ENCODE measurements around the gene MYCBP2. TPM values are rescaled to one million over a fixed set of nuclear protein-coding genes. Genes with fewer than 3 reads are reported as not detected.

MYCBP2 gene
- total and polyA plus RNA-seq, 4 donors, result 12.1 to 86.4 (median 30.0) TPM

- TF ChIP-seq, protein P1, sequence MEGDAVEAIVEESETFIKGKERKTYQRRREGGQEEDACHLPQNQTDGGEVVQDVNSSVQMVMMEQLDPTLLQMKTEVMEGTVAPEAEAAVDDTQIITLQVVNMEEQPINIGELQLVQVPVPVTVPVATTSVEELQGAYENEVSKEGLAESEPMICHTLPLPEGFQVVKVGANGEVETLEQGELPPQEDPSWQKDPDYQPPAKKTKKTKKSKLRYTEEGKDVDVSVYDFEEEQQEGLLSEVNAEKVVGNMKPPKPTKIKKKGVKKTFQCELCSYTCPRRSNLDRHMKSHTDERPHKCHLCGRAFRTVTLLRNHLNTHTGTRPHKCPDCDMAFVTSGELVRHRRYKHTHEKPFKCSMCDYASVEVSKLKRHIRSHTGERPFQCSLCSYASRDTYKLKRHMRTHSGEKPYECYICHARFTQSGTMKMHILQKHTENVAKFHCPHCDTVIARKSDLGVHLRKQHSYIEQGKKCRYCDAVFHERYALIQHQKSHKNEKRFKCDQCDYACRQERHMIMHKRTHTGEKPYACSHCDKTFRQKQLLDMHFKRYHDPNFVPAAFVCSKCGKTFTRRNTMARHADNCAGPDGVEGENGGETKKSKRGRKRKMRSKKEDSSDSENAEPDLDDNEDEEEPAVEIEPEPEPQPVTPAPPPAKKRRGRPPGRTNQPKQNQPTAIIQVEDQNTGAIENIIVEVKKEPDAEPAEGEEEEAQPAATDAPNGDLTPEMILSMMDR (IDR thresholded peaks at IDR 0.05; ENCODE audit: low read depth, low read length, missing input control), result no peak
- TF ChIP-seq, protein P2, sequence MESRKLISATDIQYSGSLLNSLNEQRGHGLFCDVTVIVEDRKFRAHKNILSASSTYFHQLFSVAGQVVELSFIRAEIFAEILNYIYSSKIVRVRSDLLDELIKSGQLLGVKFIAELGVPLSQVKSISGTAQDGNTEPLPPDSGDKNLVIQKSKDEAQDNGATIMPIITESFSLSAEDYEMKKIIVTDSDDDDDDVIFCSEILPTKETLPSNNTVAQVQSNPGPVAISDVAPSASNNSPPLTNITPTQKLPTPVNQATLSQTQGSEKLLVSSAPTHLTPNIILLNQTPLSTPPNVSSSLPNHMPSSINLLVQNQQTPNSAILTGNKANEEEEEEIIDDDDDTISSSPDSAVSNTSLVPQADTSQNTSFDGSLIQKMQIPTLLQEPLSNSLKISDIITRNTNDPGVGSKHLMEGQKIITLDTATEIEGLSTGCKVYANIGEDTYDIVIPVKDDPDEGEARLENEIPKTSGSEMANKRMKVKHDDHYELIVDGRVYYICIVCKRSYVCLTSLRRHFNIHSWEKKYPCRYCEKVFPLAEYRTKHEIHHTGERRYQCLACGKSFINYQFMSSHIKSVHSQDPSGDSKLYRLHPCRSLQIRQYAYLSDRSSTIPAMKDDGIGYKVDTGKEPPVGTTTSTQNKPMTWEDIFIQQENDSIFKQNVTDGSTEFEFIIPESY (IDR thresholded peaks at IDR 0.05), result no peak
- no peak for TF ChIP-seq NR2F2 (IDR thresholded peaks at IDR 0.05)
- no peak for TF ChIP-seq ATF3 (IDR thresholded peaks at IDR 0.05)
- TF ChIP-seq FOXA2 (IDR thresholded peaks at IDR 0.05), result no peak
- no peak for TF ChIP-seq HNF4A (conservative IDR thresholded peaks at IDR 0.05)
Observed at GRCh38 chr13:77034881-77035280, 292.0 kb downstream of the MYCBP2 start (continued).

DNA sequence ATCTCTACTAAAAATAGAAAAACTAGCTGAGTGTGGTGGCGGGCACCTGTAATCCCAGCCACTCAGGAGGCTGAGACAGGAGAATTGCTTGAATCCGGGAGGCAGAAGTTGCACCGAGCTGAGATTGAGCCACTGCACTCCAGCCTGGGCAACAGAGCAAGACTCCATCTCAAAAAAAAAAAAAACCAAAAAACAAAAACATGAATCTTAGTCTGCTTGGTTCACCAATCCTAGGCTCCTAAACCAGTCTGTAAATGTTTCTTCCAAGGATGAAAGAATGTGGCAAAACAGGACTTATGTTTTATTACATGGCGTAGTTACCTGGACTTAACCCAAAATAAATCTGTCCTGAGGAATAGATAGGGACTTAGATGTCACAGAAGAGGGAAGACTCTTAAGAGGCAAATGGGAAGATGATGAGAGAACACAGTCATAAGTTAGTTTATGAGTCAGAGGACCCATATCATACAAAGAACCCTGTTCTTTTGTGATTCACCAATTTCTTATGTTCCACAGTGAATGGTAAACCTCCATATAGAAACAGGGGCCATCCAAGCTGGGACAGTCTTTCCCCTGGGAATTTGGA, 293.1 kb downstream of the MYCBP2 start:
- Histone ChIP-seq H3K36me3 (ENCODE audit: control insufficient read depth in 4 of 4, insufficient read depth in 3 of 4, low read depth in 1 of 4, low read length in 3 of 4) (peaks cover 0 to 2% (median 0%) of the 10 kb centered on the region in 4 donors), H3K27me3 (ENCODE audit: control insufficient read depth in 4 of 4, insufficient read depth in 4 of 4, low read length in 3 of 4) (no peaks in the 10 kb centered on the region), H3K9ac (ENCODE audit: low read depth in 1 of 2, low read length in 2 of 2) (no peak overlapping the region), H3K27ac (ENCODE audit: low read depth in 1 of 2, low read length in 2 of 2) (no peak overlapping the region), H3K4me3 (ENCODE audit: low read depth in 1 of 3, low read length in 3 of 3) (no peak overlapping the region), H3K9me3 (ENCODE audit: control insufficient read depth in 4 of 4, low read length in 3 of 4) (no peaks in the 10 kb centered on the region), H3K4me1 (ENCODE audit: control insufficient read depth in 4 of 4, insufficient read depth in 4 of 4, low read length in 3 of 4) (no peaks in the 10 kb centered on the region)
- no peak for DNase-seq (ENCODE audit: low spot score)
- 95% methylated on average over 4 of the region's 4 CpGs for WGBS
- TF ChIP-seq RAD21 (IDR thresholded peaks at IDR 0.05), result no peak
- TF ChIP-seq GABPA (IDR thresholded peaks at IDR 0.05 in 1 of 2, conservative IDR thresholded peaks at IDR 0.05 in 1 of 2), result no peak
- no peak for TF ChIP-seq FOXA2 (IDR thresholded peaks at IDR 0.05)
- no peak for TF ChIP-seq NR2F2 (IDR thresholded peaks at IDR 0.05)
- TF ChIP-seq, protein P3, sequence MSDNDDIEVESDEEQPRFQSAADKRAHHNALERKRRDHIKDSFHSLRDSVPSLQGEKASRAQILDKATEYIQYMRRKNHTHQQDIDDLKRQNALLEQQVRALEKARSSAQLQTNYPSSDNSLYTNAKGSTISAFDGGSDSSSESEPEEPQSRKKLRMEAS (IDR thresholded peaks at IDR 0.05), result no peak
- TF ChIP-seq SP1 (IDR thresholded peaks at IDR 0.05), result no peak
- TF ChIP-seq, protein P4, sequence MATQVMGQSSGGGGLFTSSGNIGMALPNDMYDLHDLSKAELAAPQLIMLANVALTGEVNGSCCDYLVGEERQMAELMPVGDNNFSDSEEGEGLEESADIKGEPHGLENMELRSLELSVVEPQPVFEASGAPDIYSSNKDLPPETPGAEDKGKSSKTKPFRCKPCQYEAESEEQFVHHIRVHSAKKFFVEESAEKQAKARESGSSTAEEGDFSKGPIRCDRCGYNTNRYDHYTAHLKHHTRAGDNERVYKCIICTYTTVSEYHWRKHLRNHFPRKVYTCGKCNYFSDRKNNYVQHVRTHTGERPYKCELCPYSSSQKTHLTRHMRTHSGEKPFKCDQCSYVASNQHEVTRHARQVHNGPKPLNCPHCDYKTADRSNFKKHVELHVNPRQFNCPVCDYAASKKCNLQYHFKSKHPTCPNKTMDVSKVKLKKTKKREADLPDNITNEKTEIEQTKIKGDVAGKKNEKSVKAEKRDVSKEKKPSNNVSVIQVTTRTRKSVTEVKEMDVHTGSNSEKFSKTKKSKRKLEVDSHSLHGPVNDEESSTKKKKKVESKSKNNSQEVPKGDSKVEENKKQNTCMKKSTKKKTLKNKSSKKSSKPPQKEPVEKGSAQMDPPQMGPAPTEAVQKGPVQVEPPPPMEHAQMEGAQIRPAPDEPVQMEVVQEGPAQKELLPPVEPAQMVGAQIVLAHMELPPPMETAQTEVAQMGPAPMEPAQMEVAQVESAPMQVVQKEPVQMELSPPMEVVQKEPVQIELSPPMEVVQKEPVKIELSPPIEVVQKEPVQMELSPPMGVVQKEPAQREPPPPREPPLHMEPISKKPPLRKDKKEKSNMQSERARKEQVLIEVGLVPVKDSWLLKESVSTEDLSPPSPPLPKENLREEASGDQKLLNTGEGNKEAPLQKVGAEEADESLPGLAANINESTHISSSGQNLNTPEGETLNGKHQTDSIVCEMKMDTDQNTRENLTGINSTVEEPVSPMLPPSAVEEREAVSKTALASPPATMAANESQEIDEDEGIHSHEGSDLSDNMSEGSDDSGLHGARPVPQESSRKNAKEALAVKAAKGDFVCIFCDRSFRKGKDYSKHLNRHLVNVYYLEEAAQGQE (IDR thresholded peaks at IDR 0.05), result no peak
- no peak for TF ChIP-seq YY1 (IDR thresholded peaks at IDR 0.05)
- no peak for TF ChIP-seq TAF1 (conservative IDR thresholded peaks at IDR 0.05)
- no peak for TF ChIP-seq EGR1 (IDR thresholded peaks at IDR 0.05; ENCODE audit: low read depth in 2 of 2)
- TF ChIP-seq ATF3 (IDR thresholded peaks at IDR 0.05), result no peak

Data from liver (tissue), 9 donors.